SK-N-SH (cell line): Measurements from ENCODE around the gene TNNT3.

Source experiments
- CTCF ChIP-seq: fragments of 200-600 bp; sonication (generic); IDR thresholded peaks from 2 replicates; pipeline ENCODE4 v1.6.1; 2017; ENCODE audit warnings: antibody characterized with exemption, mild to moderate bottlenecking, moderate library complexity
- EZH2phosphoT487 ChIP-seq: fragments of 200-600 bp; sonication (generic); IDR thresholded peaks from 2 replicates; pipeline ENCODE4 v1.6.1; 2017; ENCODE audit warnings: low read depth, mixed run types, mild to moderate bottlenecking, antibody characterized with exemption, moderate library complexity, borderline replicate concordance
- FOSL2 ChIP-seq: IDR thresholded peaks from 2 replicates; pipeline ENCODE4 v1.4.0; 2012; ENCODE audit warnings: low read depth, mild to moderate bottlenecking, moderate library complexity, borderline replicate concordance
- FOXJ3 ChIP-seq: sonication (generic); formaldehyde crosslinking; IDR thresholded peaks from 2 replicates; pipeline ENCODE4 v1.5.1; 2020; ENCODE audit warnings: mild to moderate bottlenecking, missing genetic modification reagents
- GABPA ChIP-seq: IDR thresholded peaks from 2 replicates; pipeline ENCODE4 v1.4.0; 2012; ENCODE audit warnings: low read depth, mild to moderate bottlenecking
- JUND ChIP-seq: IDR thresholded peaks from 2 replicates; pipeline ENCODE4 v1.4.0; 2012
- RAD21 ChIP-seq: IDR thresholded peaks from 2 replicates; pipeline ENCODE4 v1.6.1; 2012; ENCODE audit warnings: mild to moderate bottlenecking, low read length
- RFX5 ChIP-seq: IDR thresholded peaks from 2 replicates; pipeline ENCODE4 v1.6.1; 2012; ENCODE audit warnings: mild to moderate bottlenecking, improper control_type of control experiment, low read length
- SIN3A ChIP-seq: IDR thresholded peaks from 2 replicates; pipeline ENCODE4 v1.6.1; 2012; ENCODE audit warnings: low read depth, mild to moderate bottlenecking, low read length, moderate library complexity, borderline replicate concordance
- TAF1 ChIP-seq: IDR thresholded peaks from 2 replicates; pipeline ENCODE4 v1.6.1; 2012; ENCODE audit warnings: low read depth, mild to moderate bottlenecking, low read length, moderate library complexity, borderline replicate concordance
- TCF12 ChIP-seq: IDR thresholded peaks from 2 replicates; pipeline ENCODE4 v1.4.0; 2012
- YY1 ChIP-seq: IDR thresholded peaks from 2 replicates; pipeline ENCODE4 v1.4.0; 2012; ENCODE audit warnings: low read depth, mild to moderate bottlenecking

GRCh38 chr11:1942558-1943260 is 23.2 kb downstream of the TNNT3 start:
- TF ChIP-seq CTCF (no peak), GABPA (no peak), FOXJ3 (CRISPR knock-in tag) (no peak), RFX5 (no peak), JUND (no peak), SIN3A (no peak), TAF1 (no peak), RAD21 (no peak), EZH2phosphoT487 (no peak), YY1 (no peak), TCF12 (no peak), FOSL2 (no peak)
